Stimulated activated CD4-positive, alpha-beta T cell treated with anti-CD3 and anti-CD28 coated beads, Interleukin-12 subunit alpha, Interleukin-12 subunit beta, amount 100 ng/mL, for 4 hours (primary cell): ENCODE measurements around the gene ZNF140.
A peak's percentile ranks its signal among the peaks of the same experiment; 100 is the strongest.

ENCODE experiments used
- DNase-seq: peaks from one replicate; pipeline ENCODE4 v3.0.0-alpha.2; 2020

Gene ZNF140

DNA sequence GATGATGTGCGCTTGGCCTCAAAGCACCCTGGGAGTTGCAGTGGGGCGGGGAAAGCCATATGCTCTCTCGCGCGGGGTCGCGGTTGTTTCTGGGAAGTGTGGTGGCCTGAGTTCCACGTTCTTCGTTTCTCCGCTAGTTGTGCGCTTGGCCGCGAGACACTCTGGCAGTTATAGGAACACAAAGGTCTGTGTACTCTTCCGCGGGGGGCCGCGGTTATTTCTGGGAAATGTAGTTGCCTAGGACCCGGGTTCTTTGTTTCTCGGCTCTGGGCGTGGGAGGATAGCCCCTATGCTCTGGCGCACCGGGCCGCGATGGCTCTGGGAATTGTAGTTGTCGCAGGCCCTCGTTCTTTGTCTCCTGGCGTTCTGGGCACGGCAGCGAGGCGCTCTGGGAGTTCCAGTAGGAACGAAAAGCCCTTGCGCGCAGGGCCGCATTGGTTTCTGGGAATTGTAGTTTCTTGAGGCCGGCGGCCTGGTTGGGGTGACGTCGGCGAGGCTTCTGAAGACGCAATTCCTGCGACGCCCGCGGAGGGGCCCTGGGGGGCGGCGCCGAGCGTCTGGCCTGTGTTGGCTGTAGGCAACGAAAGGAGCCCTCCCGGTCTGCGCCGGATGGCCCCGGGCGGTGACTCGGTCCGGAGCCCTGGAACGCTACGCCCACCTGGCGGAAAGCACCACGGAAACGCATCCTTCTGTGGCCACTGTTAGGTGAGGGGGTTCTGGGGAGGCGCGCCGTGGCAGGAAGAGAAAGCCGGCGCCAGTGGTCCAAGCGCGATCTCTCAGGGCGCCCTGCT, at the start of gene ZNF140:
Gene ZNF140, plus strand, starts transcription at position 556 of the 791 bp plus-strand sequence. CDS start 398 bp downstream, outside the sequence.
- DNase-seq: peak; percentile 89

DNA sequence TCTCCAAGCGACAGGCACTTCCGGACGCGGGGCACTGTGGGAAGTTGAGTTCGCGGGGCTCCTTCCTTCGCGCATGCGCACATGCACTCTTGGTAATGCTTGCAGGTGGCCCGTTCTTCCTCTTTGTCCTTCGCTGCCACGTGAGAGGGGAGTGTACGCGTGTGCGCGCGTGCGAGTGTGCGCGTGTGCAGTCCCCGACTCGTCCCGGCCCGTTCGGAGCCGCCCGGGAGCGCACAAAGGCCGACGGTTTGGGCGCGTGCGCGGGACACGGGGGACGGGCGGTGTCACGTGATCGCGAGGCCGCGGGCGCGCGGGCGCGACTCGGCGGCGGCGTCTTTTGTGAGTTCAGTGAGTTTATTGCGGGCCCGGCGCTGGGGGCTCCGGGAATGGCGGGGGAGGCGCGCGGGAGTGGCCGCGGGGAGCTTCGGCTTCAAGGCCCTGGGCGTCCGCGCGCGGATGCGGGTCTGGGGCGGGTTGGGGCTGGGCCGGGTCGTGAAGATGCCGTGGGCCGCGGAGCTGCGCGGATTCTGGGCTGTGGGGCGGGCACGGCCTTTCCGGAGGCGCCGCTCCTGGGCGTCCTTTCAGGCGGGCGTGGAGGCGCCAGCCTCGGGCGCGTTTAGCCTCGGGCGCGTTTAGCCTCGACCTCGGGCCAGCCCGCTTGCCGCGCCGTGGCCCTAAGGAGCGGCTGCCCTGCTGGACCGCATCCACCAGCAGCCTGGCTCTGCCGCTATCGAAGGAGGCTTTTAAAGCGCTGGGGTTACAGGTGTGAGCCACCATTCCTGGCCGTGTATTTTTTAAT, 43.3 kb upstream of the ZNF140 start, which contains the start of gene ZNF84:
Gene ZNF84, plus strand, starts transcription at position 303 of the 799 bp plus-strand sequence. CDS start 3,959 bp downstream, outside the sequence.
- DNase-seq: peak; percentile 95

- no peak for DNase-seq
These were observed 42.5 kb upstream of the ZNF140 start for GRCh38 chr12:133038118-133038709.

DNA sequence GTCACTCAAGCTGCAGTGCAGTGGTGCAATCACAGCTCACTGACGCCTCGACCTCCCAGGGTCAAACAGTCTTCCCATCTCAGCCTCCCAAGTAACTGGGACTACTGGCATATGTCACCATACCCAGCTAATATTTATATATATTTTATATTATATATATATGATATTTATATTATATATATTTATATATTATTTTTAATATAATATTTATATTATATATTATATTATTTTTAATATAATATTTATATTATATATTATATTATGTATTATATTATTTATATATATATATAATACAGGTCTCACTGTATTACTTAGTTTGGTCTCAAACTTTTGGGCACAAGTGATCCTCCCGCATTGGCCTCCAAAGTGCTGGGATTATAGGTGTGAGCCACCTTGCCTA, 34.0 kb upstream of the ZNF140 start:
- no peak for DNase-seq

GRCh38 chr12:133057446-133057845, 23.3 kb upstream of the ZNF140 start:
- DNase-seq: no peak

- DNase-seq: no peak
These were observed 22.3 kb upstream of the ZNF140 start for GRCh38 chr12:133058203-133059113.

- DNase-seq: no peak
These were observed 18.8 kb upstream of the ZNF140 start for GRCh38 chr12:133061954-133062353.

DNA sequence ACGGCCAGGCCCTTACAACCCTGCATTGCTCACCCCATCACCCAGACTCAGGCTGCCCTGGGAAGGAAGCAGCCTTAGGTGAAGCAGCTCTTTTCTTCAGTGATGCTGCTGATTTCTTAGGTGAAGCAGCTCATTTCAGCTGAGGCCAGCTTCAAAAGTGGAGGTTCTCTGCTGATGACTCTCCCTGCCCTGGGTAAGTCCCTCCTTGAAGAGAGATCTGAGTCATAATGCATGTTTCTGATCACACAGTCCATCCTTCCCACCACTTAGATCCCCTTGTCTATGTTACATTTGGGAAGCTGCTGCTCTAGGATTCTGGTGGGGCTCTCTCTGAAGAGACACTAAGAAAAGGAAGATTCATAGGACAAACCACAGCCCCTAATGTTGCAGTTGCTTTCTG, 17.2 kb upstream of the ZNF140 start:
- no peak for DNase-seq

- DNase-seq: no peak
These were observed 6.9 kb upstream of the ZNF140 start for GRCh38 chr12:133073836-133074235.

DNA sequence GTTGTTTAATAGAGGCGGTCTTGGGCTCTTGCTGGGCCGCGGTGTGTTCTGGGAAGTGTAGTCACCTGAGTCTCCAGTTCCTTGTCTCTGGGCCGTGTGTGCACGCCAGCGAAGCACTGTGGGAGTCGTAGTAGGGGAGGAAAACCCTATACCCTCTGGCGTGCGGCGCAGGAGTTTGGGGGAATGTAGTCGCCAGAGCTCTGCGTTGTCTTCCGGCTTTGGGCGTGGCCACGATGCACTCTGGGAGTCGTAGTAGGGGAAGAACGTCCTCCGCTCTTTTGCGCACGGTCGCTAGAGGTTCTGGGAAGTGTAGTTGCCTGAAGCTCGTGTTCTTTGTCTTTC, 726 bp upstream of the ZNF140 start:
- DNase-seq: peak; percentile 93

GRCh38 chr12:133081159-133081780, 547 bp downstream of the ZNF140 start:
- no peak for DNase-seq

- no peak for DNase-seq
These were observed 2.6 kb downstream of the ZNF140 start for GRCh38 chr12:133083345-133083744.

- DNase-seq: no peak
These were observed 24.9 kb downstream of the ZNF140 start for GRCh38 chr12:133105620-133106019.

- DNase-seq: no peak
These were observed 25.5 kb downstream of the ZNF140 start for GRCh38 chr12:133106253-133106652.

DNA sequence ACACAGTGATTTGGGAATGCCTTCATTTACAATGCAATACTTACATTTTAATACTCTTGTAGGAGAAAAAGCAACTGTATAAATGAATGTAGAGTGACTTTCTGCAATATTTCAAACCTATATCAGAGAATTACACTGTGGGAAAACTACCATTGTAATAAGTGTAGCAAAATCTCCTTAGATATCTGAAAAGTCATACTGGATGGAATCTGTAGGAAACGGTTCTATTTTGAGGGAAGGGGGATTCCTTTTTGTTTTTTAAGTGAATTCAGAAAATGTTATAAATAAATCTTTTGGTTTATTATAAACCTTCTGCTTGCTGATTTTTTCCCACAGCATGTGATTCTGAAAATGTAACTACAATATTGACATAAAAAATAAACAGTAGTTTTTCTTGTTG, 26.4 kb downstream of the ZNF140 start:
- DNase-seq: no peak

GRCh38 chr12:133108150-133108549, 27.4 kb downstream of the ZNF140 start:
- DNase-seq: no peak

DNA sequence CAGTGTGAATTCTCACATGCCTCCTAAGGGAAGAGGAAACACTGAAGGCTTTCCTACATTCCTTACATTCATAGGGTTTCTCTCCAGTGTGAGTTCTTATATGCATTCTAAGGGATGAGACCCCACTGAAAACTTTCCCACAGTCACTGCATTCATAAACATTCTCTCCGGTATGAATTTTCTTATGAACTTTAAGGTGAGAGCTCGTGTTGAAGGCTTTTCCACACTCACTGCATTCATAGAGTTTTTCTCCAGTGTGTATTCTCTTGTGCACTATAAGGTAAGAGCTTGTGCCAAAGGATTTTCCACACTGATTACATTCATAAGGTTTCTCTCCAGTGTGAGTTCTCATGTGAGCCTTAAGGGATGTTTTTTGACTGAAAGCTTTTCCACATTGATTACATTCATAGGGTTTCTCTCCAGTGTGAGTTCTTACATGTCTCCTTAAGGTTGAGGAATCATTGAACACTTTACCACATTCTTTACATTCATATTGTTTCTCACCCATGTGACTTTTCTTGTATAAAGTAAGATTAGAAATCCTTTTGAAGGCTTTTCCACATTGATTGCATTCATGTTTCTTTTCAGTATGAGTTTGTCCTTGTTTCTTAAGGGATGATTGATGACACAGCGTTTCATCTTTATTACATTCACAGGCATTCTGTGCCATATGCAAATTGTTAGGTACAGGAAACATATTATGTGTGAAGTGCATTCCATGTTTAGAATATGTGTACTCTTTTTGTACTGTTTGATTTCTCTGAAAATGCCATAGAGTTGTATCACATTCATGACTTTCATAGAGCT, 39.9 kb downstream of the ZNF140 start:
- DNase-seq: no peak

DNA sequence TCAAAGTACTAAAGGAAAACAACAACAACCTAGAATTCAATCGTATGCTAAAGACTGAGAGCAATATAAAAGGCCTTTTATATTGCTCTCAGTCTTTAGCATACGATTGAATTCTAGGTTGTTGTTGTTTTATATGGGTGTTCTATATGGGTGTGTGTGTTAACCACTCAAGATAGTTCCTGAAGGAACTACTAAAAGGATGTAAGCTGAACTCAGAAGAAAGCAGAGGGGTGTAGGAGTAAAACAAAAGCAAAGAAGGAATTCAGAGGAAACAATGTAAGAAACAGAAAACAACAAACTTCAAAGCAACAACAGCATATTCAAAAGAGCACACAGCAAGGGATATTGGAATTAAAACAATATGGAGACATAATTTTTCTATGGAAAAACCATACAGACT, 44.0 kb downstream of the ZNF140 start:
- no peak for DNase-seq

DNA sequence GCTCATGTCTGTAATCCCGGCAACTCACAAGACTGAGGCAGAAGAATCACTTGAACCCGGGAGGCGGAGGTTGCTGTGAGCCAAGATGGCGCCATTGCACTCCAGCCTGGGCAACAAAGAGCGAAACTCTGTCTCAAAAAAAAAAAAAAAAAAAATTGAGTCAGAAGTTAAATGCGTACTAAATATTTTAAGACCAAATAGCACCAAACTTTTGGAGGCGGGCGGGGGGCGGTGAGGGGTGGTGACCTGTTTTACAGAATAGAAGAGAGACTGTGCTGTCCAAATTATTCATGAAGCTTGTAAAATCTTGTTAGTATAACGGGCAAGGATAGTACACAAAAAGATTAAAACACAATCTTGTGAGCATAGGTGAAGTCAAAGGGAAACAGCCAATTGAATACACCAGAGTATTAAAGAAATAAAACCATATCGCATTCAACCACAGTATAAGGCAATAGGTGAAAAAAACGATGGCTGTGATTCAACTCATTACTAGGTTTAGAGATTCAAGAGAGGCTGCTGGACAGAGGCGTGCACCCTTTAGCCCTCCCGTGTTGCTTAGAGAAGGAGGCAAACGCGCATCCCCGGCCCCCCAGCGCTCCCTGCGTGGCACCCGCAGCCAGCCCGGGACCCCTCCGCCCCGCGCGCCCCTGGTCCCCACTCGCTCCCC, 48.8 kb downstream of the ZNF140 start:
- DNase-seq: no peak

DNA sequence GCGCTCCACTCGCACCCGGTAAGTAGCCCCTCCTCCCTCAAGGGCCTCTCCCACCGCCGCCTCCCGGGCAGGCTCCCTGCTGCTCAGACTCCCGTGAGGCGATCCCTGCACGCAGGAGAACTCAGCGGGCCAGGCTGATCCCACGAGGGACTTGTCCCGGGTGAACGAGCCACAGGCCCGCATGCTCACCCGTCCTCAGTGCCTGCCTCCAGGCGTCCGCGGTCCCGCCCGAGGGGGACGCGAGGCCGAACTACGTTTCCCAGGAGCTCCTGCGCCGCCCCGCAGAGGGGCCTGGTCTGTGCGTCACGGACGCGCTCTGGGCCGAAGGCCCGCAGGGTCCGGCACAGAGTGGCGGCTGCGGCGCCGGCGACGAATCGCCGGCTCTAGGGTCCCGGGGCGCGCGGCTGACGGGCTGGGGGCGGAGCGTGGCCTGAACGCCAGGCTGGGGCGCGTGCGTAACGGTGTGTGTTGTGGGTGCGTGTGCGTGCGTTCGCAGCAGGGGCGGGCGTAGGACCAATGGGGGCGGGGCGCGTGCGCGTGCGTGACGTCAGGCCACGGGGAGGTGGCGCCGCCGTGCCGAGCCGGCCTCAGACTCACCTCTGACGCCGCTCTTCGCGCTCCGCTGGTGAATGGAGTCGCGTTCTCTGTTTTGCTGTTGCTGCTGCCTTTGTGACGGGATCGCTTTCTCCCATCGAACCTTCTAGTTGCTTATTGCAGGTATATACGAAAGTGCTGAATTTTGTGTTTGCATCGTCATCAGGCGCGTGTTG, 49.5 kb downstream of the ZNF140 start, which contains the start of the genes ZNF10 and ZNF891:
Gene ZNF10, plus strand, starts transcription at position 590 of the 770 bp plus-strand sequence. CDS start 13,866 bp downstream, outside the sequence.
Gene ZNF891, minus strand, starts transcription at position 237 of the 770 bp plus-strand sequence. CDS start 8,356 bp downstream, outside the sequence.
- peak; percentile 98 for DNase-seq
